Fibroblast of lung (primary cell): Measurements from ENCODE around the gene CLIC5.

ENCODE experiments used
- CTCF ChIP-seq, 2 donors: IDR thresholded peaks in 1 of 2; conservative IDR thresholded peaks in 1 of 2; 1 replicate in 1 of 2; 2 replicates in 1 of 2; pipeline ENCODE4 v1.5.1; 2011 to 2012; ENCODE audit warnings: low read length in 2 of 2, control low read depth in 1 of 2, inconsistent platforms in 1 of 2, low read depth in 1 of 2, mild to moderate bottlenecking in 1 of 2
- EZH2 ChIP-seq: IDR thresholded peaks from 2 replicates; pipeline ENCODE4 v1.5.1; 2012; ENCODE audit warnings: low read length, control low read depth, mild to moderate bottlenecking; ENCODE audit errors: missing control alignments

DNA sequence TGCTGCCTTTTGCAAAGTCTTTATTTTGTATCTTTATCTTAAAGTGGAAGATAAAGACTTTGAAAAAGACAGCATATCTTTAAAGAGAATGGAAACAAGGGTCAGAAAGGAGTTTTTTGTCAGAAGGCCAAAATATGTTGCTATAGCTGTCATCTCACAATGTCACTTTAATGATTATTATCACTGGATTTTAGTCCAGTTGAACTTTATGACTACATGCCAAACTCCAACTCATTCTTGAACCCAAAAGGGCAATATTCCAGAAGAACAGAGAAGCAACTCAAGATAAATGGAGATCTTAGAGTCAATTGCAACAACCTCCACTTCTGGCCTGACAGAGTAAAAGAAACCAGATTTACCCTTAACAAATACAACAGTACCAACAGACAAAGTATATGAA lies 47.3 kb upstream of the CLIC5 start:
- TF ChIP-seq CTCF (conservative IDR thresholded peaks at IDR 0.05 in 1 of 2, IDR thresholded peaks at IDR 0.05 in 1 of 2; ENCODE audit: low read depth in 1 of 2, low read length in 2 of 2), result no peak
- no peak for TF ChIP-seq EZH2
